HepG2 (cell line): ENCODE measurements around the gene C22orf39. TPM values are rescaled to one million over a fixed set of nuclear protein-coding genes. Genes with fewer than 3 reads are reported as not detected.

Experiments
- ATAC-seq: fragments of 200-7000 bp; cut with Tn5 transposase; 3 replicates; pipeline ENCODE4 v1.9.1; 2020; ENCODE audit warnings: mild to moderate bottlenecking, moderate library complexity
- BruUV-seq: library from RNA; stranded (reverse); fragments of 400-500 nt; replicated peaks from 2 replicates; lab custom pipeline; 2021; lab: Mats Ljungman, UMichigan
- CTCF ChIA-PET: fragments of 300-600 bp; formaldehyde crosslinking; extraction: SDS; loops from one replicate; lab custom pipeline; 2021; ENCODE audit warnings: low total read pairs, inconsistent platforms, low intra/inter-chr PET ratio; lab: Yijun Ruan, JAX
- POLR2A ChIA-PET: fragments of 350-600 bp; sonication (Branson Sonifier 250); formaldehyde crosslinking; loops from one replicate; lab custom pipeline; 2020; ENCODE audit warnings: antibody characterized with exemption, inconsistent platforms; lab: Yijun Ruan, JAX
- DNase-seq: peaks from one replicate; pipeline ENCODE4 v3.0.0-alpha.2; 2015; ENCODE audit warnings: low spot score
- FAIRE-seq: peaks from 3 replicates; lab custom pipeline; 2011; peaks lifted over from hg19 to GRCh38; lab: Jason Lieb, UNC
- H2AFZ ChIP-seq: one replicate; pipeline ENCODE4 v1.6.1; 2011; ENCODE audit warnings: low read length, inconsistent platforms
- H3K27ac ChIP-seq: fragments of 300-600 bp; 3 replicates; pipeline ENCODE4 v1.8.0; 2011; ENCODE audit warnings: mixed run types, mild to moderate bottlenecking, mixed read lengths, low read length, inconsistent platforms; ENCODE audit not compliant: insufficient read depth; ENCODE audit errors: extremely low read length
- H3K27me3 ChIP-seq, 2 experiments: fragments of 200-600 bp in 1 of 2; 2 replicates in 1 of 2; 3 replicates in 1 of 2; pipeline versions ENCODE4 v1.6.0 to v1.8.0; 2011; ENCODE audit warnings: low read length in 2 of 2, mild to moderate bottlenecking in 2 of 2, moderate library complexity in 2 of 2, inconsistent platforms in 1 of 2; ENCODE audit not compliant: insufficient read depth in 2 of 2, control insufficient read depth in 1 of 2
- H3K36me3 ChIP-seq, 2 experiments: fragments of 200-600 bp in 1 of 2; replicated peaks in 1 of 2; 2 replicates in 1 of 2; 3 replicates in 1 of 2; pipeline versions ENCODE4 v1.5.1 to v1.8.0; 2011; ENCODE audit warnings: low read length in 2 of 2, inconsistent platforms in 1 of 2; ENCODE audit not compliant: insufficient read depth in 2 of 2, control insufficient read depth in 1 of 2
- H3K4me1 ChIP-seq: 2 replicates; pipeline ENCODE4 v1.5.1; 2012; ENCODE audit warnings: low read length, inconsistent platforms; ENCODE audit not compliant: insufficient read depth
- H3K4me2 ChIP-seq: 2 replicates; pipeline ENCODE4 v1.6.0; 2011; ENCODE audit warnings: low read depth, low read length, inconsistent platforms
- H3K4me3 ChIP-seq, 3 experiments: fragments of 200-600 bp in 1 of 3; sonication (generic), shearing (Covaris generic) in 1 of 3; replicated peaks in 1 of 3; 2 replicates each; pipeline ENCODE4 v1.5.1; 2011 to 2016; ENCODE audit warnings: low read length in 3 of 3, inconsistent platforms in 2 of 3, low read depth in 2 of 3, mild to moderate bottlenecking in 2 of 3, control low read depth in 1 of 3, mixed read lengths in 1 of 3; ENCODE audit not compliant: insufficient read depth in 1 of 3
- H3K79me2 ChIP-seq: one replicate; pipeline ENCODE4 v1.6.1; 2011; ENCODE audit warnings: low read length, inconsistent platforms; ENCODE audit not compliant: insufficient read depth
- H3K9ac ChIP-seq: 2 replicates; pipeline ENCODE4 v1.6.0; 2011; ENCODE audit warnings: mild to moderate bottlenecking, low read depth, low read length, inconsistent platforms; ENCODE audit not compliant: insufficient read depth
- H3K9me3 ChIP-seq: 2 replicates; pipeline ENCODE4 v1.5.1; 2012; ENCODE audit warnings: mild to moderate bottlenecking, low read length
- H4K20me1 ChIP-seq: 2 replicates; pipeline ENCODE4 v1.6.0; 2011; ENCODE audit warnings: inconsistent platforms, mild to moderate bottlenecking, low read length, moderate library complexity; ENCODE audit not compliant: insufficient read depth
- CBX5 ChIP-seq: sonication (generic); formaldehyde crosslinking; IDR thresholded peaks from 2 replicates; pipeline ENCODE4 v1.4.0; 2020; ENCODE audit warnings: missing genetic modification reagents, borderline replicate concordance
- MAF1 ChIP-seq: sonication (generic); formaldehyde crosslinking; IDR thresholded peaks from 2 replicates; pipeline ENCODE4 v1.5.0; 2020; ENCODE audit warnings: missing genetic modification reagents, borderline replicate concordance
- MAFF ChIP-seq: IDR thresholded peaks from 2 replicates; pipeline ENCODE4 v1.6.1; 2011; ENCODE audit warnings: low read depth, low read length, improper control_type of control experiment
- MEF2D ChIP-seq: sonication (generic); formaldehyde crosslinking; IDR thresholded peaks from 2 replicates; pipeline ENCODE4 v1.5.1; 2020; ENCODE audit warnings: mild to moderate bottlenecking, missing genetic modification reagents
- SNRNP70 ChIP-seq: fragments of 200-400 bp; formaldehyde crosslinking; IDR thresholded peaks from 2 replicates; pipeline ENCODE4 v1.6.1; 2017; ENCODE audit warnings: mild to moderate bottlenecking, low read depth, low read length, moderate library complexity
- ZNF672 ChIP-seq: sonication (generic); formaldehyde crosslinking; IDR thresholded peaks from 2 replicates; pipeline ENCODE4 v1.8.1; 2022; ENCODE audit warnings: missing genetic modification reagents
- ZNF740 ChIP-seq: sonication (generic); formaldehyde crosslinking; IDR thresholded peaks from 2 replicates; pipeline ENCODE4 v1.4.0; 2020; ENCODE audit warnings: missing genetic modification reagents
- WGBS: methylation state at CpG from one replicate; pipeline ENCODE4 v1.1.6; 2017; ENCODE audit warnings: low lambda C conversion rate; 5-methylcytosine and 5-hydroxymethylcytosine counted together
- in situ Hi-C: cut with HindIII; loops from 2 replicates; pipeline ENCODE4 v1.10.0; 2017; ENCODE audit warnings: low pct_unique_long_range_greater_than_20kb; ENCODE audit not compliant: extremely low pct_ligation_motif_present
- intact Hi-C: fragments of 100-400 bp; cut with micrococcal nuclease; formaldehyde crosslinking; loops from one replicate; pipeline ENCODE4 v1.10.0; 2022; ENCODE audit not compliant: unreplicated experiment
- polyA plus RNA-seq, 8 experiments: library from polyadenylated mRNA; depleted of rRNA in 3 of 8; stranded (reverse) in 7 of 8; unstranded in 1 of 8; fragments of >200 nt; fragmentation: Illumina TruSeq in 4 of 8; extraction: Trizol in 4 of 8; gene quantifications; 2 replicates each; pipeline versions ENCODE4 v1.2.1 to v1.2.3, GENCODE V29; 2011 to 2016; ENCODE audit warnings: low read depth in 4 of 8, missing spikeins in 1 of 8, mixed read lengths in 1 of 8; ENCODE audit not compliant: insufficient read depth in 1 of 8
- total RNA-seq, 5 experiments: library from RNA; depleted of rRNA; stranded (reverse); fragments of >200 nt; fragmentation: Illumina TruSeq; extraction: Trizol; gene quantifications; 2 replicates each; pipeline ENCODE4 v1.2.3, GENCODE V29; 2016; ENCODE audit warnings: low read depth in 1 of 5
- TF ChIP-seq, protein P1 (sequence below): sonication (generic); formaldehyde crosslinking; IDR thresholded peaks from 2 replicates; pipeline ENCODE4 v1.4.0; 2020; ENCODE audit warnings: mild to moderate bottlenecking, missing genetic modification reagents

The C22orf39 gene
- total and polyA plus RNA-seq, 2 of the 13 experiments (the other 11 are each of a cell fraction or from before 2014, with no cell fraction given), result 23.4 to 26.4 TPM

GRCh38 chr22:19463008-19463407 lies 15.5 kb upstream of the C22orf39 start (continued):
- no peak for TF ChIP-seq ZNF672 (CRISPR knock-in tag)
- no peak for TF ChIP-seq ZNF740
- TF ChIP-seq MAFF, result no peak
- TF ChIP-seq MAF1 (CRISPR knock-in tag), result no peak
- TF ChIP-seq, all 625 proteins: peak for 0

- ChIA-PET CTCF (no interaction called here), POLR2A (no interaction called here)
- TF ChIP-seq MEF2D (CRISPR knock-in tag) (no peak), CBX5 (CRISPR knock-in tag) (no peak), SNRNP70 (no peak)
- TF ChIP-seq, protein P1, sequence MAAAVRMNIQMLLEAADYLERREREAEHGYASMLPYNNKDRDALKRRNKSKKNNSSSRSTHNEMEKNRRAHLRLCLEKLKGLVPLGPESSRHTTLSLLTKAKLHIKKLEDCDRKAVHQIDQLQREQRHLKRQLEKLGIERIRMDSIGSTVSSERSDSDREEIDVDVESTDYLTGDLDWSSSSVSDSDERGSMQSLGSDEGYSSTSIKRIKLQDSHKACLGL (CRISPR knock-in tag), result no peak
- H3K36me3 ChIP-seq, result peaks cover 20 to 47% of the 10 kb centered on the region in 2 experiments; a peak in 4 of 5 replicates
- no peak overlapping the region for H3K9ac ChIP-seq
- no peak for FAIRE-seq
- H3K4me1 ChIP-seq, result no peaks in the 10 kb centered on the region
- H3K27ac ChIP-seq, result no peak overlapping the region
- H3K9me3 ChIP-seq, result no peaks in the 10 kb centered on the region
- no TSS peak for BruUV-seq
- no peak overlapping the region for H2AFZ ChIP-seq
- H3K79me2 ChIP-seq, result no peaks in the 10 kb centered on the region
- intact Hi-C loops (no loop called here), in situ Hi-C loops (no loop called here)
- ATAC-seq, result no peak
- no peak overlapping the region for H3K4me3 ChIP-seq
- H3K4me2 ChIP-seq, result no peak overlapping the region
- WGBS, result 97% methylated on average over 1 of the region's 1 CpG
- no peak for DNase-seq
- no peaks in the 10 kb centered on the region for H3K27me3 ChIP-seq
- no peaks in the 10 kb centered on the region for H4K20me1 ChIP-seq
Measured at GRCh38 chr22:19461506-19461905, 14.0 kb upstream of the C22orf39 start.
